ENCODE results near the gene TNFSF11.
"Not testable (repeated sequence)": the region's sequence is repeated elsewhere in the genome, so short reads cannot be mapped to it uniquely, and the experiment has no call there.

TNFSF11 gene, protein sequence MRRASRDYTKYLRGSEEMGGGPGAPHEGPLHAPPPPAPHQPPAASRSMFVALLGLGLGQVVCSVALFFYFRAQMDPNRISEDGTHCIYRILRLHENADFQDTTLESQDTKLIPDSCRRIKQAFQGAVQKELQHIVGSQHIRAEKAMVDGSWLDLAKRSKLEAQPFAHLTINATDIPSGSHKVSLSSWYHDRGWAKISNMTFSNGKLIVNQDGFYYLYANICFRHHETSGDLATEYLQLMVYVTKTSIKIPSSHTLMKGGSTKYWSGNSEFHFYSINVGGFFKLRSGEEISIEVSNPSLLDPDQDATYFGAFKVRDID

DNA sequence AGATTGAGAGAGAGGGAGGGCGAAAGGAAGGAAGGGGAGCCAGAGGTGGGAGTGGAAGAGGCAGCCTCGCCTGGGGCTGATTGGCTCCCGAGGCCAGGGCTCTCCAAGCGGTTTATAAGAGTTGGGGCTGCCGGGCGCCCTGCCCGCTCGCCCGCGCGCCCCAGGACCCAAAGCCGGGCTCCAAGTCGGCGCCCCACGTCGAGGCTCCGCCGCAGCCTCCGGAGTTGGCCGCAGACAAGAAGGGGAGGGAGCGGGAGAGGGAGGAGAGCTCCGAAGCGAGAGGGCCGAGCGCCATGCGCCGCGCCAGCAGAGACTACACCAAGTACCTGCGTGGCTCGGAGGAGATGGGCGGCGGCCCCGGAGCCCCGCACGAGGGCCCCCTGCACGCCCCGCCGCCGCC, at the start of gene TNFSF11:
TNFSF11 (plus strand) TSS at position 142 of the 400 bp plus-strand sequence; CDS start at position 294, 152 bp downstream.
- DNase-seq = no peak

DNA sequence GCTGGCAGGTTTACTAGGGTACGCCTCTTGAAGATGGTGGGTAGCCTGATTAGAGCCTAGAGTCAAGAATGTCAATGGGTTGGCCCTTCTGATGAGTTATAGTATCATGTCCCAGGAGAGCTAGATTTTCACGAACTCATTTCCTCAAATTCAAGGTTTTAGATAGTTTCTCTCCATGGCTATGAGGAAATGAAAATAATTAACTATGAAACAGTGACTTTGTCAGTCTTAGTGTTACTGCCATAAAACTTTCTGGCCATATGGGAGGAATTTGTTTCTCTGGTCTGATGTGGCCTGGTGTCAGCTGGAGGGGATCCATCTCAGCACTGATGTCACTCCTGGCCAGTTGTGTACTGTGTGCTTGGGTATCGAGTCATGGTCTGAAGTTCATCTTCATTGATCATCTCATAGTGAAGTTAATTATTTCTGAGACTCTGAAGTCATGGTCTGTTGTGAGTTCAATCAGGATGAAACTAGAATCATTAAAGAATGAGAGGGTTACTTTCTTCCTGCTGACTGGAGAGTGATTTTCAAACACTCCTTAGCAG, 49.4 kb upstream of the TNFSF11 start:
- DNase-seq = no peak

DNA sequence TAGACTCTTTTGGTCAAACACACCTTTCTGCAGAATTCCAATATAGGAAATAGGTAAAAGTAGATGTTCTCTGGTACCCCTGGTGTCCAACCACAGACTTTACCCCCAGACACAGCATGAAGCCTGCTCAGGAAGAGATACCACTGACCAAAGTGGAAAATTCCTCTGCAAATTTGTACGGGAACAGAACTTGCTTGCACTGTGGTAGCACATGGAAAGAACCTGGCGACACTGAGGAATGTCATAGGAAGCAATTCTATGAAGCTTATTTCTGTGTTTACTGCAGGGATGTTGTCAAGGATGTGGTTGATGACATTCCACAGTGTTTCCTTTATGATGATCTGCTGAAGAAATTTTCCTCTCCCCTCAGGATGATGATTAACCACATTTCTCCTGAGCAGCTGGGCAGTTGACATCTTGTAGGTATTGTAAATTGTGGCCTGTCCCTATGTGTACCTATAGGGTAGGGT, 48.9 kb upstream of the TNFSF11 start:
- no peak for DNase-seq

DNA sequence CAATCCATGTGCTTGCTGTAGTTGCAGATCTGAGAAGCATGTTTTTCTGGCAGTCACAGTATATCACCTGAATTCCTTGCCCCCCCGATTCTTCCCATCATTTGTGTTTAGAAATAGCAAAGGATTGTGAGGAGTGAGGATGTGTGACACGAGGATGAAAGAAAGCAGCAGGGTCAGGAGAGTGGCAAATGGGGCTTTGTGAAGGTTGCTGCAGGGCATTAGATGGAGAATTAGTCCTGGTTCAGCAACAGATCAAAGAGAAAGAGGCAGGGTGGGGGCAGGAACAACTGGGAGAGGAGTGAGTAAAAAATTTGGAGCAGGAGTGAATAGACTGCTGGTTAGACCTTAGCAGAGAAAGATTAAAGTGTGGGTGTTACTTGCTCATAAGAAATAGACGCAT, 47.7 kb upstream of the TNFSF11 start:
- no peak for DNase-seq

DNA sequence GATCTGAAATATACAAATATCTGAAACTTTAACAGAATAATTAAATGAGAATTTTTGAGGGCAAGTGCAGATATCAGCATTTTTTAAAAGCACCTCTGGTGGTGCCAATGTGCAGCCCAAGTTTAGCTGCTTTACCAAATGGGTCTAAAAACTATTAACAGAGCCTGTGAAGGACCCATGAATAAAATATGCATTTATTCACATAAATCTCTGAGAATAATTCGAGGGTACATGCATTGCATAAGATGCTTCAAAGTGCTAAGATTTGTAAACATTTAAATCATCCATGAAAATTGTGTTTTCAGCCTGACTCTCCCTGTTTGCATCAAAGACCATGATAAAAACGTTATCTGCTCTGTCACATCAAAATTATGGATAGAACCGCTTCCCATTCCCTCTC, 47.1 kb upstream of the TNFSF11 start:
- no peak for DNase-seq

DNA sequence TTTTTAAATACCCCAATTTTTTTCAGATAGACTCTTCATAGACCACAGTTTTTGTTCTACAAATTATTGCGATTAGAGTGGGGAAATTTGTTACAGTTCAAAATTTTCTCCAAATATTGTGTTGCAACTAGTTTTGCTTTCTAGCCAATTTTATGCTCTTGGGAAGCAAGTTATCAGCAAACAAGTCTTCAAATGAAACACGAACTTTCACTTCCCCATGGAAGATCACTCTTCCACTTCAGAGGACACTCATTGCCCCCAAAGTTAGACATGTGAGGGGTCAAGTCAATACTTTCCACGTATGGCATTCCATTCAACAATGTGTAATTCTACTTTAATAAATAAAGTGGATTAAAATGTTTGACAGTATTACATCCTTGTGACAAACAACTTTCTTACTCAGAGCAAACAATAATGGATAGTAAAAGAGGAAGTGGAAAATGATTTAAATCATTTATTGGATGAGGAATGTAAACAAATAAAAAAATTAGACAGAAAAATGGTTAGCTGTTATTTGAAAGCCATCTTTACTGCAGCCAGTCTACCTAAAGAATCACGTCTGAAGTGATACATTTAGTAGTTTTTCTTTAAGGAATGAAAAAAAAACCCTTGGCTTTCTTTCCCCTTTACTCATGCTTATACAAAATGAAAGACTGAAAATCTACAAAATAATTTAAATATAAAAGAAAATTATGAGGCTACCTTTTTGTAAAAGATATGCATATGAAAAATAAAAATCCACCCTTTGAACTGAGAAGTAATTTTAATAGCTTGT, 41.2 kb upstream of the TNFSF11 start:
- DNase-seq = peak; percentile 6

DNA sequence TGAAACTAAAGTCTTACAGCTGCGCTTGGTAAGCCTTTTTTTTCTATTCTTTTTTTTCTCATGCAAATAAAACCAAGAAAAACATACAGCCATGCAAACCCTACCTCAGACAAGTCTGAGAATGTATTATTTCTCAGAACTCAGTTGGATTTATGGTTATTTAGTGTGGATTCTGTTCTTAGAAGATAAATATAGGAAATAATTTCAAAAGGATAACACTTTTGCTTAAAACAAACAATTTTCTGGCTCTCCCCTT, 40.7 kb upstream of the TNFSF11 start:
- no peak for DNase-seq

DNA sequence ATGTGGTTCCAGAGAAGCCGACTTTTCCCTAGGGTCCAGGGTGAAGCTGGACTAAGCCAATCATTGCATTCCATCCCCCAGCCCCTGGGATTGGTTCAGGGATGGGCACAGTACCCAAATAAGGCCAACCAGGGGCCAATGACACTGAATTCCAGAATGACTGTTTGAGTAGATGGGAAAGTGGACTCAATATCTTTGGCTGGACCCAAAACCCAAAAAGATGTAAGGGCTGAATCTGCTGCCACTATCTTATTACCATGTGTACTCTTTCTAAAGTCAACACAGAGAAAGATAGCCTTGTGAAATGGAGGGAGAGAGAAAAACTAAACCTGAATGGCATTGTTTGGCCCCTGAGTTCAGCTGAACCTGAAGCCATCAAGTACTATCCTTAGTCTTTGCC, 39.2 kb upstream of the TNFSF11 start:
- no peak for DNase-seq

DNA sequence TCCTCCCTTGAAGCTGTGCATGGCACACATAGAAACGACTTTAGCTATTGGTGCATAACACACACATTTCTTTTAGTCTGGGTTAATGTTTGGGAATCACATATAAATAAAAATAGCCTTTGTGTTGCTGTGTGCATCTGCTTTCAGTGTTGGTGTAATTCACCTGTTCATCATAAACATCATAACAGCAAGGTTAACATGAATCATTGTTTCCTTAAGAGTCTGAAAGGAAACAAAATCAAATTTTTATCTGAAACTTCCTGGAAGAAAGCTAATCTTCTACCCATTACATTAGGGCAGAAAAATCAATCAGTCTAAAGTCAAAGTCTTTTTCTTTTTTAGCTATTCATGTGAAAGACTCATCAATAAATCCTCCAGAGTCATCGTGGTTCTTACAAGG, 35.0 kb upstream of the TNFSF11 start:
- DNase-seq = no peak

DNA sequence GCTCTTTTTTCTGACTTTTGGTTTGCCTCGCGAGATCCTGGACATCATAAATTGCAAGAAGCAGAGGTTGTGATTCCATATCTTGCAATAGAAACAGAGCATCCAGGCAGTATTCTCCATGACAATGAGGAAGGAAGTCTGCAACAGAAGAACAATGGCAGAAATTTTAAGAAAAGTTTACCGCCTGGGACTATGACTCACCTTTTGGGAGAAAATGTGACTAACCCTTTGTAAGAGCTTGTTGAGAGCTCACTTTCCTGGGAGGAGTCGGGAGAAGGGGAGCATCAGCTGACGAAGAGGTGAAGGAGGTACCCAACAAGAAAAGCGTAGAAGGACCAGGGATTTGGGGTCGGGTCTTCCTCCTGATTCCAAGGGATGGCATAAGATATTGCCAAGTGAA, 34.3 kb upstream of the TNFSF11 start:
- DNase-seq = no peak

DNA sequence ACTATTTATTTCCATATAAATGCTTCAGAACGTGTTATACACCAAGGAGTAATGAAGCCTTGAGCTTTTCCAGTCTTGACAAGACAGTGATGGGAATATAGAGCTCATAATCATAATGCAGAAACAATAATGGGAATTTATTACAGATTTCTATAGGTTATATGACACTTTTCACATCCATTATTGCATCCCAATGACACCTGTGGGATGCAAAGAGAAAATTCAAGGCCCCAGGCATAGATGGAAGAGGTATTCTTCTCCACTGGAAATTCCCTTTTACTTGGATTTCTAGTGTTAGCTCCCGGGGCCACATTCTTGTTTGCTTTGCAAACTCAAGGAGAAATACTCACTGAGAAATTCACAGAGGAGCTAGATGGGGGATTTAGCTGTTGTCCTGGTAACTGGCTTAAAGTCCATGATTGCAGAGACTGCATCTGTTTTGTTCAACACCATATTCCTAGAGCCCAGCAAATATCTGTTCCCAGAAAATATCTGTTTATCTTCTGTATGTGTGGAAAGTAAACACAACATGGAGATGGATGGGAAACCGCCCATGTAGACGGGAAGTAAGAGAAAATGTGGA, 30.6 kb upstream of the TNFSF11 start:
- no peak for DNase-seq

DNA sequence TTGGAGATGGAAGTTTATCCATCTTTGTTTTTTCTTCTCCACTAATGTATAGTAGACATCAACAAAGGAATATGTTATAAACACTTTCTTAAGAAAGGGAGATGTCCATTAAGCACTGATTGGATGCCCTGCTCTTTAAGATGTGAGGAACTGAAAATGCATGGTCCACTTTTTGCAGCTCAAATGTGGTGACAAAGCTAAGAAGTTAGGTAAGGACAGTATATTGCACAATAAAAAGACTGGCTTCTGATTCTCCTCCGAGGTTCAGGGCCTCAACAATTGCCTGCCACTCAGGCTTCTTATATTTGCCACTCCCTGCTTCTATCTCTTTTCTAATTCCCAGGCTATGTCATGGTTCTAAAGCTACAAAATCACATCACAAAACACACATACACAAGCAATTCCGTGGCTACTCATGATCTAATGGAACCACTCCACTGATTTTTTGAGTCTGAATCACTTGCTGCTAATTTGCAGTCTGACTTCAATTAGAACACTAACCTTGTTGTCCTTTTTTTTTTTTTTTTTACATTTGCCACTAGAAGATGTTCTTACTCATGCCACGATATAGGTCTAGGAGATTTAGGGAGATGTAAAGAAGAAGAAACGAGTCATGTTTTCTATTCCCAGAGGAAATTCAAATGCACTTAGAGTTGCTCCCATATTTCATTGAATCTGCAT, 29.6 kb upstream of the TNFSF11 start:
- DNase-seq = no peak

DNA sequence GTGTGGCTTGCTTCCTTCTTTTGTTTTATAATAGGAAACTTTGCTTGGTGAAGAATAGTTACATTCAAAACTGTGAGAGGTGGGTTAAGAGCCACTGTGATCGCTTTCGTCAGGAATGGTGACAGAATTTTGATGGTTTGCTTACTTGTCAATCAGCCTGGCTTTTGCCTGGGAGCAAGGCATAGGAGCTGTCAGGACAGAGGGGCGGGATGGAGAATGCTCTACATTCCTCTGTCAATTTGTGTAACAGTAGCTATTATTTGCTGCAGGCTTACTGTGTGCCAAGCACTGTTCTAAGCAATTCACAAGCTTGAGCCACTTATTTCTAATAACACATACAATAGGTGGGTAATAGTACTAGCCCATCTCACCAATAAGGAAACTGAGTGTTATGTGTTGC, 28.1 kb upstream of the TNFSF11 start:
- no peak for DNase-seq

DNA sequence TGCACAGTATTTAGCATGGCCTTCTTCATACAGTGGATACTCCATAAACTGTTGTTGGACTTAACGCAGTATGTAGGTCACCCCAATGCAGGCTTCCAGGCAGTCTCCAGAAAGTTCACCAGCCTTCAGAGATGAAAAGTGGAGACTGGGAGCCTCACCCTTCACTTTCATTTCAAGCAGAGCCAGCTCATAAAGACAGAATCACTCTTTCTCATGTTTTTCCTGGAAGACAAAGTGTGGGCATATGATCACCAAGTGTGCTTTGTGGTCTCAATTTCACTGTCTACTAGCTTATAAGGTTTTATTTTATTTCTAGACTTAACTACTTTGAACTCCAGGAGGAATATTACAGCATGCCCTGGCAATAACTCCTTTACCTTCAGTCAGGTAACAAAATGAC, 26.3 kb upstream of the TNFSF11 start:
- DNase-seq = peak; percentile 25

DNA sequence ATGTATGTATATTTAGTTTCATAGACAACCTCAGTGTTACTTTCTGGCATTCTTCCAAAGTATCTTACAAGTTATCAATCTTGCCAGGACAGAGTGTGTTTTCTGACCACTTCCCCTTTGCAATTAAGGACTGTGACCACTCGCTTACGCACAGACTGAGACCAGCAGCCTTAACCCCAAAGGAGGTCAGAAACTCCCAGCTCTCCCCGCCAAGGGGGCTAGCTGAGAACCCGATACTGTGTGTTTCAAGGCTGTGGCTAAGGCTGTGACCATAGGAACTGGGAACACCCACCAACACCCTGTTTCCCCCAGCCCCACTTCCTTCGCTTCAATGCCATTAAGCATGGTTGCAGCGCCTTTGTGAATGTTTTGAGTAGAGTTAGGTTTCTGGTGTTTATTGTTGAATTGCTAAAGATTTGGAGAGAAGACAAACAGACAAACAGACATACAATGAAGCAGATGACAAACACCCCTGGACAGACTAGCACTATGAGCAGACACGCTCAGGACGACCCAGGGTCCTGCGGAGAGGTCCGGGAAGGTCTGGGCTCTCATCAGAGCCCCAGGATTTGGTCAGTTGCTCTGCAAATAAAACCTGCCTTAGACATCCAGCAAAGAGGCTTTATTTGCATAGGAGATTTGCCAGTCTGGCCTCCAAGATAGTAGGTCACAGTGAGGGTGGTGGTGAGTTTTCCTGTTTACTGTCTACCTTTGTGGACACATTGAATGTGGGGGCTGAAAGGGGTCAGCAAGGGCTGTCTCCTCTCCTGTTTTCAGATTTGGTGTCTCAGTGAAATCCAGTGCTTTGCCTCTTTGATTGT, 25.0 kb upstream of the TNFSF11 start:
- DNase-seq = peak; percentile 96

DNA sequence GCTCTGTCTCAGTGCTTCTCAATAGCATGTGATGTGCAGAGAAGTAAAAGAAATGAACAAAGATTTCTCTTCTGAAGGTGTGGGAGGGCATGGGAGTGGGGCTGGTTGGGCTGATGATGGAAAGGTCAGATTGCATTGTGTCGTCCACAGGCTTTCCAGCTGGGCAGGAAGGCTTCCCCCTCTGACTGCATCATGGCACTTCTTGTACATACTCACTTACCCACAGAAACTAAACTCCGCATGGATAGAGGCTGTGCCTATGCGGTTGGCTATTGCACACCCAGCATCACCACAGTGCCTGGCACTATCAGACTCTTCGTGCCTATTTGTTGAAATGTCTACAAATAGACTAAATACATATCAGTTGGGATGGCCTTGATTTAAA, 24.4 kb upstream of the TNFSF11 start:
- DNase-seq = peak; percentile 42

DNA sequence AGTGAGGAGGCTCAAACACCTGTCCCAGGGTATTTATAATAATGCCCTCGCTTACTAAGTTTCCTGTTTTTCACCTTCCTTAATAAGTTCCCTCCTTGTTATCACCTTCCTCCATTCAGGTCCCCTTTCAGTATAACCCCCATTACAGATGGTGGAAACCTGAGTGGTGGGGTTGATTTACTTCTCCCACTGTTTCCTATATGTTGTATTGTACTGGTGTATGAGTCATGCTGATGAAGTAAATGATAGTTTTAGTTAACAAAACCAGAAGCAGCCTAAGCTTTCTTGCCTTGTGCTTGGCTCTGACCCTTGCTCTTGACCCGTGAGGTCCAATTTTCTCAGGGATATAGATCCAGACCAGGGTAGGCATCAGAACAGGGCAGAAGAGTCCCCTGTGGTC, 22.3 kb upstream of the TNFSF11 start:
- DNase-seq = peak; percentile 15

DNA sequence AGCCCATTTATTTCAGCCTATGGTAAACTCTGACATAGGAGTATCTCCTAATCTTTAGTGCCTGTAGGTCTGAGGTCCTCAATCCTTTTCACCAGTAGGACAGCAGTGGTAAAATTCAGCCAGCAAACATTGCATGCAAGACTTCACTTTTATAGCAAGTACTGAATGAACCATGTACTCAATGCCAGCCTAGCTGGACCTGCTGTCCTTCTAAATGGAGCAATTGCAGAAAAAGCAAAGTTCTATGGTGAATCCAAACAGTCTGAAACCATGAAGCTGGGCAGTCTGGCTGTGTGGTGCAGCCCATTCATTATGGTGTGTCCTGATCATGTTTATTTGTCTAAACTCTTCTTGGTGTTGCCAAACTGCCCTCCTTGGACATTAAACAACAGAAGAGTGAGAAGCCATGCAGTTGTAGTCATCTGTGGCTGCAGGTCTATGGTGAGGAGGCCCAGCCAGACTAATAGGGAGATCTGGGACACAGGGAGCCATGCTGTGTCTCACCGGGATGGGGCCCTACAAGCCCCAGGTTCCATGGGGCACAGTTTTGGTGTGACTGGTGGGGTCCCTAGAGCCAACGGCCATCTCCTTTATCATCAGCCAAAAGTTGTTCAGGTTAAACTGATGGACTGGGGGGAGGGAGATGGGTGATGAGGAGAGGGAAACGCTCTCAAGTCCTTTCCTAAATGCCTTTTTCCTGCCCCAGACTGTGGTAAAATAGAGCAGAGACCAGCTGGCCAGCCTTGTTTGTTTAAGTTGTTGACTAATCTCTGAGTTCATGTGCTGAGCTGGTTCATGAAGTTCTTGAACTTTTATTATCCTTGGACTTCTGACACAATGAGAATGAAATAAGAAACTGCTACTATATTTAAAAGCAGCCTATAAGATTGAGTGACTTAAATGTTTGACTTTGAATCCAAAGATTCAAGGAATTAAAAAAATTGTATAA, 20.6 kb upstream of the TNFSF11 start:
- DNase-seq = no peak

DNA sequence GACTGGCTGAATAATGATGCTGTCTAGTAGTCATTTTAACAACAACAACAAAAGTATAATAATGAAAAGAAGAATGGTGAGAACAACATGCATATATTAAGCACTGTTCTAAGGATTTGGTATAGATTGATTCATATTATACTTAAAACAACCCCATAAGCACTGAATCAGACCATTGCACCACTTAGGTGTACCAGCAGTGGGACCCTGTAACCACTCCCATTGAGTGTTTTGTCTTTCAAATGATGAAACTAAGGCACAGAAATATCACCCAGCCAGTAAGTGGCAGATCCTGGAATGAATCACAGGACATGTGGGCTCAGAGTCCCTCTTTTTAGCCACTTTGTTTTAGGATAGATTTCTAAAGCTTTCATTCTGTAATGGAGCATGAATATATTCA, 14.9 kb upstream of the TNFSF11 start:
- no peak for DNase-seq

DNA sequence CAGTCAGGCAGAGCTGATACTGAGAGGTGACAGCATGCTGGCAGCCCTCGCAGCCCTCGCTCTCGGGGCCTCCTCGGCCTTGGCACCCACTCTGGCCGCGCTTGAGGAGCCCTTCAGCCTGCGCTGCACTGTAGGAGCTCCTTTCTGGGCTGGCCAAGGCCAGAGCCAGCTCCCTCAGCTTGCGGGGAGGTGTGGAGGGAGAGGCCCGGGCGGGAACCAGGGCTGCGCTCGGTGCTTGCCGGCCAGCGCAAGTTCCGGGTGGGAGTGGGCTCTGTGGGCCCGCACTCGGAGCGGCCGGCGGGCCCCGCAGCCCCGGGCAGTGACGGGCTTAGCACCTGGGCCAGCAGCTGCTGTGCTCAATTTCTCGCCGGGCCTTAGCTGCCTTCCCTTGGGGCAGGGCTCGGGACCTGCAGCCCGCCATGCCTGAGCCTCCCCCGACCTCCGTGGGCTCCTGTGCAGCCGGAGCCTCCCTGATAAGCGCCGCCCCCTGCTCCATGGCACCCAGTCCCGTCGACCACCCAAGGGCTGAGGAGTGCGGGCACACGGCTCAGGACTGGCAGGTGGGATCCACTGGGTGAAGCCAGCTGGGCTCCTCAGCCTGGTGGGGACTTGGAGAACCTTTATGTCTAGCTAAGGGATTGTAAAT, 14.3 kb upstream of the TNFSF11 start:
- not testable (repeated sequence) for DNase-seq

DNA sequence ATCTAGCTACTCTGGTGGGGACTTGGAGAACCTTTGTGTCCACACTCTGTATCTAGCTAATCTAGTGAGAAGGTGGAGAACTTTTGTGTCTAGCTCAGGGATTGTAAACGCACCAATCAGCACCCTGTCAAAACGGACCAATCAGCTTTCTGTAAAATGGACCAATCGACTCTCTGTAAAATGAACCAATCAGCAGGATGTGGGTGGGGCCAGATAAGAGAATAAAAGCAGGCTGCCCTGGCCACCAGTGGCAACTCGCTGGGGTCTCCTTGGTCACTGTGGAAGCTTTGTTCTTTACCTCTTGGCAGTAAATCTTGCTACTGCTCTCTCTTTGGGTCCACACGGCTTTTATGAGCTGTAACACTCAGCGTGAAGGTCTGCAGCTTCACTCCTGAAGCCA, 13.6 kb upstream of the TNFSF11 start:
- not testable (repeated sequence) for DNase-seq
